Measurements from ENCODE around the gene TBC1D1. TPM values are rescaled to one million over a fixed set of nuclear protein-coding genes. Genes with fewer than 3 reads are reported as not detected.
A peak's percentile ranks its signal among the peaks of the same experiment; 100 is the strongest.

The TBC1D1 gene
- total RNA-seq, 4 donors from 2014 or later, result 122 to 258 (median 139) TPM

- TF ChIP-seq POLR2A (IDR thresholded peaks at IDR 0.05) (no peak), POLR2AphosphoS5 (IDR thresholded peaks at IDR 0.05) (no peak), EP300 (IDR thresholded peaks at IDR 0.05; ENCODE audit: low read depth) (no peak), CTCF (IDR thresholded peaks at IDR 0.05) (no peak)
- no peak overlapping the region for H3K4me3 ChIP-seq
- intact Hi-C loops (cut with DNase I; ENCODE audit: low total_unique reads) (loop anchor here (10.0 kb wide), 1 partner anchor 49 kb away; no protein-coding TSS in a partner anchor), in situ Hi-C loops (cut with MboI; ENCODE audit: low pct_ligation_motif_present in 1 of 4, low pct_unique_long_range_greater_than_20kb in 1 of 4, low sequenced_read_pairs in 3 of 4) (loop anchor here in 1 of 4 donors (25.0 kb wide), 1 partner anchor 137 kb away; the partner anchor contains the start of gene TBC1D1)
- no peaks in the 10 kb centered on the region for H3K27me3 ChIP-seq
- peaks cover 0 to 17% (median 7%) of the 10 kb centered on the region in 4 donors for H3K36me3 ChIP-seq
- peak overlapping the region; percentile 61 to 76 (median 68) for H3K27ac ChIP-seq
- H3K9me3 ChIP-seq, result no peaks in the 10 kb centered on the region
- WGBS, 2 donors (ENCODE audit: low coverage in 1 of 2), result 45 to 56% methylated on average over 3 of the region's 3 CpGs
- H3K4me1 ChIP-seq, result peaks cover 0 to 22% (median 0%) of the 10 kb centered on the region in 4 donors
- no peak for DNase-seq
These were observed 133.3 kb downstream of the TBC1D1 start for GRCh38 chr4:38024206-38024509.

GRCh38 chr4:38025665-38026064, 134.8 kb downstream of the TBC1D1 start:
- intact Hi-C loops (cut with DNase I; ENCODE audit: low total_unique reads) (loop anchor here (5.0 to 10.0 kb wide), 2 partner anchors 51 to 138 kb away; no protein-coding TSS in a partner anchor), in situ Hi-C loops (cut with MboI; ENCODE audit: low pct_ligation_motif_present in 1 of 4, low pct_unique_long_range_greater_than_20kb in 1 of 4, low sequenced_read_pairs in 3 of 4) (loop anchor here in 3 of 4 donors (25.0 kb wide), 2 partner anchors 138 to 413 kb away; partner anchors contain the start of gene TBC1D1 (in 1 of the 3))
- Histone ChIP-seq H3K27ac (peak overlapping the region; percentile 36 to 76 (median 68)), H3K27me3 (no peaks in the 10 kb centered on the region), H3K9me3 (no peaks in the 10 kb centered on the region), H3K4me1 (peaks cover 0 to 33% (median 2%) of the 10 kb centered on the region in 4 donors), H3K36me3 (peaks cover 0 to 19% (median 9%) of the 10 kb centered on the region in 4 donors), H3K4me3 (no peak overlapping the region)
- DNase-seq, result no peak
- 80 to 97% methylated on average over 3 to 7 of the region's 7 CpGs for WGBS, 2 donors (ENCODE audit: low coverage in 1 of 2)
- TF ChIP-seq EP300 (IDR thresholded peaks at IDR 0.05; ENCODE audit: low read depth), result no peak
- no peak for TF ChIP-seq CTCF (IDR thresholded peaks at IDR 0.05)
- TF ChIP-seq POLR2AphosphoS5 (IDR thresholded peaks at IDR 0.05), result no peak
- no peak for TF ChIP-seq POLR2A (IDR thresholded peaks at IDR 0.05)

GRCh38 chr4:38026158-38026740, 135.4 kb downstream of the TBC1D1 start:
- DNase-seq, result no peak
- intact Hi-C loops (cut with DNase I; ENCODE audit: low total_unique reads), result loop anchor here (5.0 to 10.0 kb wide), 2 partner anchors 51 to 139 kb away; no protein-coding TSS in a partner anchor

More at GRCh38 chr4:38026158-38026740, 135.4 kb downstream of the TBC1D1 start:
- Histone ChIP-seq H3K4me1 (peaks cover 0 to 33% (median 2%) of the 10 kb centered on the region in 4 donors), H3K27me3 (no peaks in the 10 kb centered on the region), H3K9me3 (no peaks in the 10 kb centered on the region), H3K27ac (peak overlapping the region; percentile 36 to 76 (median 68)), H3K36me3 (peaks cover 0 to 23% (median 9%) of the 10 kb centered on the region in 4 donors), H3K4me3 (no peak overlapping the region)
- WGBS, 2 donors (ENCODE audit: low coverage in 1 of 2), result 83 to 100% methylated on average over 1 to 6 of the region's 6 CpGs
- in situ Hi-C loops (cut with MboI; ENCODE audit: low pct_ligation_motif_present in 1 of 4, low pct_unique_long_range_greater_than_20kb in 1 of 4, low sequenced_read_pairs in 3 of 4), result loop anchor here in 3 of 4 donors (25.0 kb wide), 2 partner anchors 139 to 414 kb away; partner anchors contain the start of gene TBC1D1 (in 1 of the 3)
- no peak for TF ChIP-seq CTCF (IDR thresholded peaks at IDR 0.05)
- TF ChIP-seq POLR2AphosphoS5 (IDR thresholded peaks at IDR 0.05), result no peak
- no peak for TF ChIP-seq POLR2A (IDR thresholded peaks at IDR 0.05)
- no peak for TF ChIP-seq EP300 (IDR thresholded peaks at IDR 0.05; ENCODE audit: low read depth)

Data from transverse colon (tissue), 4 donors.